Inferior parietal cortex (tissue), 1 donor: Measurements from ENCODE around the gene INO80D.
A peak's percentile ranks its signal among the peaks of the same experiment; 100 is the strongest.
"Not testable (repeated sequence)": the region's sequence is repeated elsewhere in the genome, so short reads cannot be mapped to it uniquely, and the experiment has no call there.

Experiments
- DNase-seq: peaks from one replicate; pipeline ENCODE4 v3.0.0-alpha.2; 2016; ENCODE audit errors: extremely low spot score

The INO80D gene

GRCh38 chr2:206083602-206084438, 2.2 kb downstream of the INO80D start:
- DNase-seq: peak; percentile 17

- DNase-seq: no peak
Measured at GRCh38 chr2:206082298-206082843, 3.6 kb downstream of the INO80D start.

GRCh38 chr2:206080927-206081326, 5.0 kb downstream of the INO80D start:
- DNase-seq: no peak

- no peak for DNase-seq
Measured at GRCh38 chr2:206079699-206080465, 6.1 kb downstream of the INO80D start.

GRCh38 chr2:206077879-206078278, 8.1 kb downstream of the INO80D start:
- not testable (repeated sequence) for DNase-seq

- no peak for DNase-seq
Measured at GRCh38 chr2:206075113-206075512, 10.9 kb downstream of the INO80D start.

- DNase-seq: no peak
Measured at GRCh38 chr2:206071807-206072206, 14.2 kb downstream of the INO80D start.

GRCh38 chr2:206069417-206069816, 16.6 kb downstream of the INO80D start:
- no peak for DNase-seq

- DNase-seq: no peak
Measured at GRCh38 chr2:206068207-206068606, 17.8 kb downstream of the INO80D start.

GRCh38 chr2:206064077-206064476, 21.9 kb downstream of the INO80D start:
- no peak for DNase-seq

GRCh38 chr2:206063635-206064034, 22.3 kb downstream of the INO80D start:
- DNase-seq: no peak

GRCh38 chr2:206062724-206063123, 23.2 kb downstream of the INO80D start:
- DNase-seq: no peak

- no peak for DNase-seq
Measured at GRCh38 chr2:206056286-206056685, 29.7 kb downstream of the INO80D start.

- no peak for DNase-seq
Measured at GRCh38 chr2:206054952-206055351, 31.0 kb downstream of the INO80D start.

- DNase-seq: no peak
Measured at GRCh38 chr2:206051912-206052311, 34.1 kb downstream of the INO80D start.

- DNase-seq: no peak
Measured at GRCh38 chr2:206049392-206049791, 36.6 kb downstream of the INO80D start.

- no peak for DNase-seq
Measured at GRCh38 chr2:206045251-206045650, 40.7 kb downstream of the INO80D start.

- DNase-seq: no peak
Measured at GRCh38 chr2:206040525-206040924, 45.4 kb downstream of the INO80D start.

- not testable (repeated sequence) for DNase-seq
Measured at GRCh38 chr2:206035393-206035792, 50.6 kb downstream of the INO80D start.

- not testable (repeated sequence) for DNase-seq
Measured at GRCh38 chr2:206033452-206033851, 52.5 kb downstream of the INO80D start.

- DNase-seq: no peak
Measured at GRCh38 chr2:206031950-206032567, 53.9 kb downstream of the INO80D start.

GRCh38 chr2:206031162-206031784, 54.7 kb downstream of the INO80D start:
- no peak for DNase-seq
